PC-3 (cell line): ENCODE results near the gene SERGEF. TPM values are rescaled to one million over a fixed set of nuclear protein-coding genes. Genes with fewer than 3 reads are reported as not detected.
A peak's percentile ranks its signal among the peaks of the same experiment; 100 is the strongest.

Experiments used
- ATAC-seq: fragments of 200-7000 bp; cut with Tn5 transposase; 2 replicates; pipeline ENCODE4 v1.9.1; 2020; ENCODE audit warnings: mild to moderate bottlenecking, moderate library complexity
- BruUV-seq: library from RNA; stranded (reverse); fragments of 400-500 nt; replicated peaks from 2 replicates; lab custom pipeline; 2021; lab: Mats Ljungman, UMichigan
- CTCF ChIA-PET: fragments of 300-600 bp; sonication (Branson Sonifier 250); formaldehyde crosslinking; loops from one replicate; lab custom pipeline; 2022; ENCODE audit warnings: antibody characterized with exemption; lab: Charles Lee
- POLR2A ChIA-PET: fragments of 300-600 bp; sonication (Branson Sonifier 250); formaldehyde crosslinking; loops from one replicate; lab custom pipeline; 2022; ENCODE audit warnings: antibody characterized with exemption; ENCODE audit not compliant: unreplicated experiment; lab: Charles Lee
- DNase-seq: peaks from one replicate; pipeline ENCODE4 v3.0.0-alpha.2; 2015
- H2AFZ ChIP-seq: fragments of 300-600 bp; sonication (generic); 2 replicates; pipeline ENCODE4 v1.6.0; 2016; ENCODE audit warnings: antibody characterized with exemption, low read length
- H3F3A ChIP-seq: fragments of 300-600 bp; sonication (generic); one replicate; pipeline ENCODE4 v1.6.0; 2017; ENCODE audit warnings: antibody characterized with exemption, low read length, control low read depth, mild to moderate bottlenecking; ENCODE audit not compliant: unreplicated experiment
- H3K27ac ChIP-seq: fragments of 300-600 bp; sonication (generic); 2 replicates; pipeline ENCODE4 v1.5.1; 2016; ENCODE audit warnings: mild to moderate bottlenecking, low read length
- H3K27me3 ChIP-seq: fragments of 300-600 bp; sonication (generic); 2 replicates; pipeline ENCODE4 v1.6.1; 2016; ENCODE audit warnings: low read length, mixed read lengths
- H3K36me3 ChIP-seq: fragments of 300-600 bp; sonication (generic); 2 replicates; pipeline ENCODE4 v1.6.1; 2016; ENCODE audit warnings: low read depth, mixed run types, low read length, mixed read lengths
- H3K4me1 ChIP-seq: fragments of 300-600 bp; sonication (generic); 2 replicates; pipeline ENCODE4 v1.5.1; 2016; ENCODE audit warnings: low read length; ENCODE audit not compliant: insufficient read depth
- H3K4me2 ChIP-seq: fragments of 300-600 bp; sonication (generic); 2 replicates; pipeline ENCODE4 v1.6.0; 2016; ENCODE audit warnings: low read length
- H3K4me3 ChIP-seq: fragments of 300-600 bp; sonication (generic); 2 replicates; pipeline ENCODE4 v1.5.1; 2016; ENCODE audit warnings: mild to moderate bottlenecking, low read length, mixed read lengths
- H3K79me2 ChIP-seq: fragments of 300-600 bp; sonication (generic); 2 replicates; pipeline ENCODE4 v1.6.1; 2017; ENCODE audit warnings: low read length, mixed read lengths
- H3K9ac ChIP-seq: fragments of 300-600 bp; sonication (generic); 2 replicates; pipeline ENCODE4 v1.6.0; 2016; ENCODE audit warnings: mild to moderate bottlenecking, low read length
- H3K9me2 ChIP-seq: fragments of 300-600 bp; sonication (generic); replicated peaks from 2 replicates; pipeline ENCODE4 v1.6.1; 2016; ENCODE audit warnings: mixed run types, low read length, mixed read lengths
- H3K9me3 ChIP-seq: fragments of 300-600 bp; sonication (generic); 2 replicates; pipeline ENCODE4 v1.6.1; 2016; ENCODE audit warnings: low read length, mixed read lengths
- H4K20me1 ChIP-seq: fragments of 300-600 bp; sonication (generic); 2 replicates; pipeline ENCODE4 v1.6.1; 2016; ENCODE audit warnings: low read length, mixed read lengths
- CTCF ChIP-seq: fragments of 300-600 bp; sonication (generic); conservative IDR thresholded peaks from 2 replicates; pipeline ENCODE4 v1.5.1; 2017; ENCODE audit warnings: antibody characterized with exemption, low read depth, mild to moderate bottlenecking, low read length
- EZH2 ChIP-seq: fragments of 300-600 bp; sonication (generic); IDR thresholded peaks from one replicate; pipeline ENCODE4 v1.6.1; 2017; ENCODE audit warnings: antibody characterized with exemption, mild to moderate bottlenecking, low read length; ENCODE audit not compliant: unreplicated experiment
- EZH2phosphoT487 ChIP-seq: fragments of 300-600 bp; sonication (generic); IDR thresholded peaks from 2 replicates; pipeline ENCODE4 v1.6.1; 2018; ENCODE audit warnings: mild to moderate bottlenecking, antibody characterized with exemption, low read length, borderline replicate concordance
- intact Hi-C: fragments of 100-400 bp; cut with micrococcal nuclease; formaldehyde crosslinking; loops from 2 replicates; pipeline ENCODE4 v1.9.0; 2023
- total RNA-seq: library from RNA; depleted of rRNA; stranded (reverse); fragments of >200 nt; gene quantifications from 2 replicates; pipeline ENCODE4 v1.2.3, GENCODE V29; 2014

SERGEF gene
- total RNA-seq, 1 experiment from 2014 or later, result 13.7 TPM

GRCh38 chr11:17986007-17986710, 26.7 kb downstream of the SERGEF start:
- Histone ChIP-seq H3K79me2 (no peaks in the 10 kb centered on the region), H4K20me1 (no peaks in the 10 kb centered on the region), H3F3A (peaks cover 6% of the 10 kb centered on the region), H3K27me3 (no peaks in the 10 kb centered on the region), H3K4me3 (no peak overlapping the region), H3K4me1 (peaks cover 27% of the 10 kb centered on the region), H3K27ac (peak overlapping the region; percentile 50), H2AFZ (no peak overlapping the region), H3K36me3 (no peaks in the 10 kb centered on the region; the same call in 1 of the 2 replicates), H3K4me2 (peak overlapping the region; percentile 38), H3K9me3 (no peaks in the 10 kb centered on the region), H3K9ac (no peak overlapping the region), H3K9me2 (no peaks in the 10 kb centered on the region)
- DNase-seq (peak; percentile 76), ATAC-seq (peak; percentile 96)
- TF ChIP-seq EZH2, result no peak
- no peak for TF ChIP-seq CTCF
- TF ChIP-seq EZH2phosphoT487, result no peak
- intact Hi-C loops, result loop anchor here (10.0 kb wide), 1 partner anchor 399 kb away; no protein-coding TSS in a partner anchor
- CTCF ChIA-PET, result interaction anchor here (0.7 to 1.3 kb wide), 2 partner anchors 255 to 335 kb away, joined by 3 to 4 read pairs; no protein-coding TSS in a partner anchor
- no TSS peak for BruUV-seq
- POLR2A ChIA-PET, result interaction anchor here (0.6 to 0.8 kb wide), 2 partner anchors 24 to 267 kb away, joined by 3 to 6 read pairs; no protein-coding TSS in a partner anchor

- ChIA-PET POLR2A (interaction anchor here (0.7 kb wide), 1 partner anchor 688 kb away, joined by 3 read pairs; no protein-coding TSS in a partner anchor), CTCF (interaction anchor here (1.3 kb wide), 1 partner anchor 255 kb away, joined by 4 read pairs; no protein-coding TSS in a partner anchor)
- Histone ChIP-seq H3K36me3 (no peaks in the 10 kb centered on the region; the same call in 1 of the 2 replicates), H3K27ac (peak overlapping the region; percentile 50), H3K9me2 (no peaks in the 10 kb centered on the region), H4K20me1 (no peaks in the 10 kb centered on the region), H3K9me3 (no peaks in the 10 kb centered on the region), H3K4me2 (peak overlapping the region; percentile 38), H3K27me3 (no peaks in the 10 kb centered on the region), H3K4me3 (no peak overlapping the region), H3K79me2 (no peaks in the 10 kb centered on the region), H3K4me1 (peaks cover 27% of the 10 kb centered on the region), H3K9ac (no peak overlapping the region), H2AFZ (no peak overlapping the region), H3F3A (peaks cover 6% of the 10 kb centered on the region)
- BruUV-seq, result no TSS peak
- peak; percentile 92 for DNase-seq
- TF ChIP-seq EZH2 (no peak), EZH2phosphoT487 (no peak), CTCF (no peak)
- peak; percentile 64 for ATAC-seq
- intact Hi-C loops, result loop anchor here (10.0 kb wide), 1 partner anchor 399 kb away; no protein-coding TSS in a partner anchor
Measured at GRCh38 chr11:17985517-17985916, 27.3 kb downstream of the SERGEF start.
